IMR-90 (cell line): ENCODE data around the gene PLPPR3. TPM values are rescaled to one million over a fixed set of nuclear protein-coding genes. Genes with fewer than 3 reads are reported as not detected.

Experiments
- ATAC-seq: fragments of 200-7000 bp; cut with Tn5 transposase; 2 replicates; pipeline ENCODE4 v1.9.1; 2020; ENCODE audit warnings: low read depth, mild to moderate bottlenecking, moderate library complexity
- BruUV-seq: library from RNA; stranded (reverse); fragments of 400-500 nt; replicated peaks from 2 replicates; lab custom pipeline; 2021; lab: Mats Ljungman, UMichigan
- CTCF ChIA-PET: fragments of 300-600 bp; formaldehyde crosslinking; extraction: SDS; loops from one replicate; lab custom pipeline; 2021; ENCODE audit warnings: antibody characterized with exemption; lab: Yijun Ruan, JAX
- POLR2A ChIA-PET: fragments of 300-600 bp; sonication (Branson Sonifier 250); formaldehyde crosslinking; loops from one replicate; lab custom pipeline; 2022; ENCODE audit warnings: antibody characterized with exemption; ENCODE audit not compliant: unreplicated experiment; lab: Charles Lee
- DNase-seq: peaks from one replicate; pipeline ENCODE4 v3.0.0; 2013
- H2AFZ ChIP-seq: replicated peaks from 2 replicates; pipeline ENCODE3; 2013; ENCODE audit warnings: low read length, mild to moderate bottlenecking; ENCODE audit not compliant: poor library complexity
- H2AK5ac ChIP-seq: 2 replicates; pipeline ENCODE4 v1.6.1; 2013; ENCODE audit warnings: low read depth, low read length, inconsistent platforms
- H2AK9ac ChIP-seq: replicated peaks from 2 replicates; pipeline ENCODE3; 2013; ENCODE audit warnings: mild to moderate bottlenecking, low read depth, low read length, moderate library complexity; ENCODE audit not compliant: poor library complexity
- H2BK120ac ChIP-seq: 2 replicates; pipeline ENCODE4 v1.6.1; 2013; ENCODE audit warnings: low read depth, low read length, inconsistent platforms
- H2BK15ac ChIP-seq: 3 replicates; pipeline ENCODE4 v1.6.1; 2013; ENCODE audit warnings: low read depth, low read length, inconsistent platforms
- H2BK20ac ChIP-seq: 2 replicates; pipeline ENCODE4 v1.6.1; 2013; ENCODE audit warnings: low read depth, mild to moderate bottlenecking, inconsistent platforms, low read length, moderate library complexity
- H2BK5ac ChIP-seq: 2 replicates; pipeline ENCODE4 v1.6.1; 2013; ENCODE audit warnings: mild to moderate bottlenecking, low read depth, low read length, inconsistent platforms; ENCODE audit not compliant: poor library complexity, severe bottlenecking
- H3K14ac ChIP-seq: replicated peaks from 2 replicates; pipeline ENCODE4 v1.6.1; 2013; ENCODE audit warnings: low read depth, low read length, inconsistent platforms
- H3K18ac ChIP-seq: 2 replicates; pipeline ENCODE4 v1.6.1; 2013; ENCODE audit warnings: low read depth, low read length, control low read depth
- H3K23ac ChIP-seq: 2 replicates; pipeline ENCODE4 v1.6.1; 2013; ENCODE audit warnings: low read depth, low read length, inconsistent platforms
- H3K27ac ChIP-seq: 2 replicates; pipeline ENCODE4 v1.5.1; 2013; ENCODE audit warnings: mild to moderate bottlenecking, control low read depth, low read length; ENCODE audit not compliant: insufficient read depth
- H3K27me3 ChIP-seq: 2 replicates; pipeline ENCODE4 v1.6.1; 2013; ENCODE audit warnings: low read length; ENCODE audit not compliant: control insufficient read depth, insufficient read depth
- H3K36me3 ChIP-seq: 2 replicates; pipeline ENCODE4 v1.6.1; 2013; ENCODE audit warnings: low read length, mixed read lengths; ENCODE audit not compliant: control insufficient read depth, insufficient read depth
- H3K4ac ChIP-seq: 2 replicates; pipeline ENCODE4 v1.6.1; 2013; ENCODE audit warnings: low read depth, low read length, inconsistent platforms
- H3K4me1 ChIP-seq: 2 replicates; pipeline ENCODE4 v1.6.1; 2013; ENCODE audit warnings: low read length, mixed read lengths; ENCODE audit not compliant: control insufficient read depth, insufficient read depth
- H3K4me2 ChIP-seq: 2 replicates; pipeline ENCODE4 v1.6.1; 2013; ENCODE audit warnings: low read depth, mild to moderate bottlenecking, control low read depth, low read length, moderate library complexity
- H3K4me3 ChIP-seq: 2 replicates; pipeline ENCODE4 v1.5.1; 2013; ENCODE audit warnings: low read depth, mild to moderate bottlenecking, control low read depth, low read length, moderate library complexity; ENCODE audit not compliant: insufficient read depth
- H3K56ac ChIP-seq: 2 replicates; pipeline ENCODE4 v1.6.1; 2013; ENCODE audit warnings: low read length, inconsistent platforms; ENCODE audit not compliant: insufficient read depth; ENCODE audit errors: extremely low read depth
- H3K79me1 ChIP-seq, 2 experiments: 2 replicates each; pipeline ENCODE4 v1.6.1; 2013; ENCODE audit warnings: low read length in 2 of 2, inconsistent platforms in 1 of 2, low read depth in 1 of 2
- H3K9ac ChIP-seq: 2 replicates; pipeline ENCODE4 v1.6.1; 2013; ENCODE audit warnings: low read depth, low read length, control low read depth
- H3K9me1 ChIP-seq: 2 replicates; pipeline ENCODE4 v1.6.1; 2013; ENCODE audit warnings: low read length, inconsistent platforms; ENCODE audit not compliant: insufficient read depth
- H3K9me3 ChIP-seq: 2 replicates; pipeline ENCODE4 v1.6.1; 2013; ENCODE audit warnings: low read length; ENCODE audit not compliant: control insufficient read depth, insufficient read depth
- H4K20me1 ChIP-seq: 2 replicates; pipeline ENCODE4 v1.6.1; 2013; ENCODE audit warnings: low read length, inconsistent platforms; ENCODE audit not compliant: insufficient read depth
- H4K5ac ChIP-seq: 2 replicates; pipeline ENCODE4 v1.6.1; 2013; ENCODE audit warnings: mild to moderate bottlenecking, low read depth, low read length, control low read depth
- H4K8ac ChIP-seq, 2 experiments: 2 replicates each; pipeline ENCODE4 v1.6.1; 2013; ENCODE audit warnings: low read depth in 2 of 2, low read length in 2 of 2, control low read depth in 1 of 2, inconsistent platforms in 1 of 2
- H4K91ac ChIP-seq: 2 replicates; pipeline ENCODE4 v1.6.1; 2013; ENCODE audit warnings: low read depth, low read length, inconsistent platforms; ENCODE audit not compliant: insufficient read depth
- MAZ ChIP-seq: IDR thresholded peaks from 2 replicates; pipeline ENCODE4 v1.6.1; 2012; ENCODE audit warnings: low read depth, mild to moderate bottlenecking, low read length, improper control_type of control experiment, moderate library complexity, borderline replicate concordance
- NFE2L2 ChIP-seq: fragments of 150-350 bp; IDR thresholded peaks from 2 replicates; pipeline ENCODE4 v1.6.1; 2016; ENCODE audit warnings: low read depth, mild to moderate bottlenecking, low read length
- RCOR1 ChIP-seq: IDR thresholded peaks from 2 replicates; pipeline ENCODE4 v1.6.1; 2012; ENCODE audit warnings: mild to moderate bottlenecking, low read length, improper control_type of control experiment; ENCODE audit not compliant: insufficient replicate concordance
- SMC3 ChIP-seq: fragments of 150-350 bp; IDR thresholded peaks from 2 replicates; pipeline ENCODE4 v1.6.1; 2016; ENCODE audit warnings: low read depth, mild to moderate bottlenecking, antibody characterized with exemption, low read length, moderate library complexity
- WGBS, 2 experiments: methylation state at CpG; one replicate each; pipeline versions ENCODE4 v1.1.5 to v1.1.7; 2013; ENCODE audit warnings: missing lambda C conversion rate in 2 of 2; ENCODE audit not compliant: insufficient read length in 1 of 2; ENCODE audit errors: extremely low coverage in 2 of 2; 5-methylcytosine and 5-hydroxymethylcytosine counted together
- dilution Hi-C: fragments of 300-500 bp; cut with HindIII; formaldehyde crosslinking; loops from one replicate; pipeline ENCODE4 v1.14.3; 2018; ENCODE audit warnings: low sequenced_read_pairs; ENCODE audit not compliant: unreplicated experiment
- in situ Hi-C: fragments of 300-500 bp; cut with MboI; formaldehyde crosslinking; loops from 3 replicates; pipeline ENCODE4 v1.14.3; 2019; ENCODE audit warnings: low sequenced_read_pairs, inconsistent platforms, mixed read lengths
- intact Hi-C: fragments of 100-400 bp; cut with micrococcal nuclease; formaldehyde crosslinking; loops from 2 replicates; pipeline ENCODE4 v1.10.0; 2022
- polyA plus RNA-seq, 3 experiments: library from polyadenylated mRNA; depleted of rRNA; stranded (reverse); fragments of >200 nt; gene quantifications; 2 replicates each; pipeline ENCODE4 v1.2.3, GENCODE V29; 2012; ENCODE audit warnings: low replicate concordance in 1 of 3
- total RNA-seq: library from RNA; depleted of rRNA; stranded (reverse); fragments of >200 nt; gene quantifications from 2 replicates; pipeline ENCODE4 v1.2.3, GENCODE V29; 2012
- TF ChIP-seq, protein P1 (sequence below): fragments of 150-350 bp; IDR thresholded peaks from 2 replicates; pipeline ENCODE4 v1.6.1; 2017; ENCODE audit warnings: mild to moderate bottlenecking, antibody characterized with exemption, low read length, low read depth

Gene PLPPR3
- total and polyA plus RNA-seq, 2 of the 4 experiments (the other 2 are of a cell fraction), result 0.36 to 1.2 TPM

DNA sequence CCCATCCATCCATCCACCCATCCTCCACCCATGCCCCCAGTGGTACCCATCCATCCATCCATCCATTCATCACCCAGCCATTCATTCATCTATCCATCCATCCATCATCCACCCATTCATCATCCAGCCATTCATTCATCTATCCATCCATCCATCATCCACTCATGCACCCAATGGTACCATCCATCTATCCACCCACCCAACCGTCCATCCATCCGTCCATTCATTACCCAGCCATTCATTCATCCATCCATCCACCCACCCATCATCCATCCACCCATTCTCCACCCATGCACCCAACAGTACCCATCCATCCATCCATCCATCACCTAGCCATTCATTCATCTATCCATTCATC, 5.3 kb downstream of the PLPPR3 start:
- CTCF ChIA-PET, result no interaction called here
- peaks cover 17% of the 10 kb centered on the region; the same call in 1 of the 2 replicates for H4K20me1 ChIP-seq
- H2BK20ac ChIP-seq, result no peak overlapping the region
- no peak overlapping the region for H4K91ac ChIP-seq
- dilution Hi-C loops, result no loop called here
- H2BK5ac ChIP-seq, result no peak overlapping the region
- peaks cover 33% of the 10 kb centered on the region for H3K36me3 ChIP-seq
- ATAC-seq (no peak), DNase-seq (no peak)
- no peak overlapping the region for H3K4ac ChIP-seq
- TF ChIP-seq MAZ (no peak), NFE2L2 (no peak), SMC3 (no peak), RCOR1 (no peak)
- TF ChIP-seq, protein P1, sequence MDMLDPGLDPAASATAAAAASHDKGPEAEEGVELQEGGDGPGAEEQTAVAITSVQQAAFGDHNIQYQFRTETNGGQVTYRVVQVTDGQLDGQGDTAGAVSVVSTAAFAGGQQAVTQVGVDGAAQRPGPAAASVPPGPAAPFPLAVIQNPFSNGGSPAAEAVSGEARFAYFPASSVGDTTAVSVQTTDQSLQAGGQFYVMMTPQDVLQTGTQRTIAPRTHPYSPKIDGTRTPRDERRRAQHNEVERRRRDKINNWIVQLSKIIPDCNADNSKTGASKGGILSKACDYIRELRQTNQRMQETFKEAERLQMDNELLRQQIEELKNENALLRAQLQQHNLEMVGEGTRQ, result no peak
- no peak overlapping the region for H2BK120ac ChIP-seq
- H3K18ac ChIP-seq, result no peak overlapping the region
- H4K8ac ChIP-seq, result no peak overlapping the region
- H2AFZ ChIP-seq, result no peak overlapping the region
- intact Hi-C loops, result no loop called here
- H3K79me1 ChIP-seq, result peaks cover 0 to 7% of the 10 kb centered on the region in 2 experiments; a peak in 2 of 4 replicates
- H3K4me2 ChIP-seq, result no peak overlapping the region
- WGBS, 2 experiments, result 93% methylated on average over 2 of the region's 2 CpGs; no CpG with 5 or more reads in 1 of the 2 experiments
- no peak overlapping the region for H2BK15ac ChIP-seq
- H3K56ac ChIP-seq, result no peak overlapping the region
- no peak overlapping the region for H2AK5ac ChIP-seq
- no peak overlapping the region for H3K9ac ChIP-seq
- in situ Hi-C loops, result no loop called here
- H3K4me3 ChIP-seq, result no peak overlapping the region
- no TSS peak for BruUV-seq
- H3K4me1 ChIP-seq, result no peaks in the 10 kb centered on the region
- no peaks in the 10 kb centered on the region for H3K9me1 ChIP-seq
- no peak overlapping the region for H2AK9ac ChIP-seq
- no peaks in the 10 kb centered on the region for H3K9me3 ChIP-seq
- H3K14ac ChIP-seq, result no peak overlapping the region
- no peak overlapping the region for H4K5ac ChIP-seq
- no peak overlapping the region for H3K23ac ChIP-seq
- POLR2A ChIA-PET, result no interaction called here
- H3K27ac ChIP-seq, result no peak overlapping the region
- no peaks in the 10 kb centered on the region; the same call in 1 of the 2 replicates for H3K27me3 ChIP-seq
